OCI-LY7 (cell line): ENCODE data around the gene KIF19. TPM values are rescaled to one million over a fixed set of nuclear protein-coding genes. Genes with fewer than 3 reads are reported as not detected.

Source experiments
- BruUV-seq: library from RNA; stranded (reverse); fragments of 400-500 nt; replicated peaks from 2 replicates; lab custom pipeline; 2021; lab: Mats Ljungman, UMichigan
- CTCF ChIA-PET: fragments of 300-600 bp; sonication (Branson Sonifier 250); formaldehyde crosslinking; loops from one replicate; lab custom pipeline; 2022; ENCODE audit warnings: antibody characterized with exemption; ENCODE audit not compliant: unreplicated experiment; lab: Charles Lee
- POLR2A ChIA-PET: fragments of 300-600 bp; sonication (Branson Sonifier 250); formaldehyde crosslinking; loops from one replicate; lab custom pipeline; 2022; ENCODE audit warnings: antibody characterized with exemption; lab: Charles Lee
- DNase-seq: peaks from one replicate; pipeline ENCODE4 v3.0.0-alpha.2; 2015; ENCODE audit warnings: low spot score
- H2AFZ ChIP-seq: fragments of 200-600 bp; sonication (generic), shearing (Covaris generic); 2 replicates; pipeline ENCODE4 v1.6.1; 2014; ENCODE audit warnings: mild to moderate bottlenecking, antibody characterized with exemption, low read length, moderate library complexity
- H3K27ac ChIP-seq: fragments of 200-600 bp; sonication (generic); 2 replicates; pipeline ENCODE4 v1.5.1; 2014; ENCODE audit warnings: mixed run types, low read depth, mild to moderate bottlenecking, moderate library complexity, low read length, inconsistent platforms; ENCODE audit not compliant: poor library complexity, severe bottlenecking
- H3K36me3 ChIP-seq: fragments of 200-600 bp; sonication (generic); 2 replicates; pipeline ENCODE4 v1.6.1; 2014; ENCODE audit warnings: mild to moderate bottlenecking, antibody characterized with exemption, low read length, moderate library complexity, mixed read lengths; ENCODE audit not compliant: insufficient read depth
- H3K4me1 ChIP-seq: fragments of 200-600 bp; sonication (generic); 2 replicates; pipeline ENCODE4 v1.5.1; 2014; ENCODE audit warnings: mild to moderate bottlenecking, low read length; ENCODE audit not compliant: insufficient read depth, poor library complexity, severe bottlenecking
- H3K4me2 ChIP-seq: fragments of 200-600 bp; sonication (generic); 2 replicates; pipeline ENCODE4 v1.6.1; 2014; ENCODE audit warnings: mild to moderate bottlenecking, low read length
- H3K4me3 ChIP-seq: fragments of 200-600 bp; sonication (generic); 2 replicates; pipeline ENCODE4 v1.5.1; 2014; ENCODE audit warnings: mild to moderate bottlenecking, low read depth, low read length; ENCODE audit not compliant: poor library complexity, severe bottlenecking
- H3K79me2 ChIP-seq: fragments of 200-600 bp; sonication (generic); 2 replicates; pipeline ENCODE4 v1.6.1; 2016; ENCODE audit warnings: low read depth, mild to moderate bottlenecking, low read length, moderate library complexity, mixed read lengths; ENCODE audit not compliant: insufficient read depth
- H3K9me2 ChIP-seq: fragments of 200-600 bp; sonication (generic); 2 replicates; pipeline ENCODE4 v1.6.1; 2016; ENCODE audit warnings: mild to moderate bottlenecking, low read length, mixed read lengths; ENCODE audit not compliant: insufficient read depth
- H3K9me3 ChIP-seq: fragments of 200-600 bp; sonication (generic); 2 replicates; pipeline ENCODE4 v1.6.1; 2014; ENCODE audit warnings: mild to moderate bottlenecking, mixed run types, low read length, mixed read lengths
- H4K20me1 ChIP-seq: fragments of 200-600 bp; sonication (generic); 2 replicates; pipeline ENCODE4 v1.6.1; 2014; ENCODE audit warnings: mild to moderate bottlenecking, antibody characterized with exemption, low read length, moderate library complexity, mixed read lengths; ENCODE audit not compliant: insufficient read depth
- CTCF ChIP-seq: fragments of 200-600 bp; sonication (generic); conservative IDR thresholded peaks from 2 replicates; pipeline ENCODE4 v1.5.1; 2014; ENCODE audit warnings: mild to moderate bottlenecking, antibody characterized with exemption, low read length, moderate library complexity, mixed read lengths
- EZH2phosphoT487 ChIP-seq: fragments of 200-600 bp; sonication (generic); IDR thresholded peaks from 2 replicates; pipeline ENCODE4 v1.6.1; 2018; ENCODE audit warnings: low read depth, borderline replicate concordance, mild to moderate bottlenecking, mixed run types, antibody characterized with exemption, low read length, moderate library complexity, mixed read lengths
- intact Hi-C: fragments of 100-400 bp; cut with micrococcal nuclease; formaldehyde crosslinking; loops from one replicate; pipeline ENCODE4 v1.10.0; 2022; ENCODE audit not compliant: unreplicated experiment
- total RNA-seq, 2 experiments: library from RNA; depleted of rRNA in 1 of 2; stranded (reverse); fragments of >200 nt in 1 of 2; shearing (Covaris generic) in 1 of 2; gene quantifications; 2 replicates each; pipeline ENCODE4 v1.2.3, GENCODE V29; 2014 to 2022

The KIF19 gene
- total RNA-seq, 2 experiments from 2014 or later: not detected

- Histone ChIP-seq H3K4me2 (no peak overlapping the region), H2AFZ (no peak overlapping the region), H3K4me3 (no peak overlapping the region), H4K20me1 (no peaks in the 10 kb centered on the region), H3K27ac (no peak overlapping the region), H3K9me2 (no peaks in the 10 kb centered on the region), H3K79me2 (no peaks in the 10 kb centered on the region), H3K36me3 (no peaks in the 10 kb centered on the region), H3K4me1 (no peaks in the 10 kb centered on the region), H3K9me3 (no peaks in the 10 kb centered on the region)
- no peak for TF ChIP-seq CTCF
- ChIA-PET CTCF (no interaction called here), POLR2A (no interaction called here)
- no peak for DNase-seq
- BruUV-seq: no TSS peak
- intact Hi-C loops: no loop called here
Measured at GRCh38 chr17:74344658-74345057, 18.6 kb downstream of the KIF19 start.

- BruUV-seq: no TSS peak
- Histone ChIP-seq H3K9me3 (no peaks in the 10 kb centered on the region), H4K20me1 (no peaks in the 10 kb centered on the region), H3K27ac (no peak overlapping the region), H3K79me2 (no peaks in the 10 kb centered on the region), H2AFZ (no peak overlapping the region), H3K36me3 (no peaks in the 10 kb centered on the region), H3K4me1 (no peaks in the 10 kb centered on the region), H3K4me3 (no peak overlapping the region), H3K4me2 (no peak overlapping the region), H3K9me2 (no peaks in the 10 kb centered on the region)
- ChIA-PET POLR2A (no interaction called here), CTCF (no interaction called here)
- intact Hi-C loops: no loop called here
- TF ChIP-seq CTCF: no peak
- no peak for TF ChIP-seq EZH2phosphoT487
- no peak for DNase-seq
Measured at GRCh38 chr17:74345433-74346241, 19.6 kb downstream of the KIF19 start.

GRCh38 chr17:74347646-74348045 lies 21.6 kb downstream of the KIF19 start:
- intact Hi-C loops: no loop called here
- no peaks in the 10 kb centered on the region for H3K36me3 ChIP-seq
- no peaks in the 10 kb centered on the region for H3K9me2 ChIP-seq
- no TSS peak for BruUV-seq
- CTCF ChIA-PET: interaction anchor here (0.6 kb wide), 1 partner anchor 35 kb away, joined by 5 read pairs; no protein-coding TSS in a partner anchor
- POLR2A ChIA-PET: no interaction called here
- TF ChIP-seq EZH2phosphoT487: no peak
- no peak for TF ChIP-seq CTCF
- H3K9me3 ChIP-seq: no peaks in the 10 kb centered on the region
- no peak for DNase-seq
- H4K20me1 ChIP-seq: no peaks in the 10 kb centered on the region
- no peaks in the 10 kb centered on the region for H3K4me1 ChIP-seq
- no peaks in the 10 kb centered on the region for H3K79me2 ChIP-seq
- H3K4me3 ChIP-seq: no peak overlapping the region
- H3K4me2 ChIP-seq: no peak overlapping the region
- H2AFZ ChIP-seq: no peak overlapping the region
- no peak overlapping the region for H3K27ac ChIP-seq
